ENCODE data around the gene LLPH. TPM values are rescaled to one million over a fixed set of nuclear protein-coding genes. Genes with fewer than 3 reads are reported as not detected.

Gene LLPH
- total RNA-seq, 1 experiment from 2014 or later: 33.4 TPM

- Mint-ChIP-seq H3K27me3 (ENCODE audit: low read depth) (no peaks in the 10 kb centered on the region), H3K4me1 (0 out of 4 replicates have a peak, but pooled peaks cover 0 to 3% of the 10 kb centered on the region in 2 experiments), H3K9me3 (peaks cover 0 to 3% of the 10 kb centered on the region in 2 experiments; a peak in 1 of 5 replicates), H3K4me3 (no peak overlapping the region), H3K27ac (no peak overlapping the region), H3K36me3 (ENCODE audit: insufficient read depth in 1 of 3, low read depth in 3 of 3) (peaks cover 0 to 4% (median 3%) of the 10 kb centered on the region in 3 experiments; a peak in 1 of 7 replicates)
- Histone ChIP-seq H3K79me2 (ENCODE audit: insufficient read depth, low read length) (no peaks in the 10 kb centered on the region), H3T11ph (ENCODE audit: low read length) (no peak overlapping the region), H2AK5ac (ENCODE audit: insufficient read length, low read length) (no peak overlapping the region), H2BK15ac (ENCODE audit: low read depth, low read length) (no peak overlapping the region), H3K9me3 (ENCODE audit: control insufficient read depth, low read depth, low read length) (no peaks in the 10 kb centered on the region), H3K27ac (ENCODE audit: insufficient read length, low read depth, low read length) (no peak overlapping the region), H2BK120ac (ENCODE audit: low read depth, low read length, poor library complexity, severe bottlenecking) (no peak overlapping the region), H3K14ac (ENCODE audit: insufficient read depth, low read length) (no peak overlapping the region), H2BK20ac (ENCODE audit: low read depth, low read length, poor library complexity, severe bottlenecking) (no peak overlapping the region), H3K23me2 (ENCODE audit: insufficient read length, low read depth, low read length, poor library complexity, severe bottlenecking) (no peaks in the 10 kb centered on the region), H3K4me1 (ENCODE audit: insufficient read depth, low read length) (no peaks in the 10 kb centered on the region), H3K27me3 (ENCODE audit: insufficient read depth, low read length) (no peaks in the 10 kb centered on the region), H2BK12ac (ENCODE audit: insufficient read length, low read depth, low read length) (no peak overlapping the region), H4K91ac (ENCODE audit: insufficient read length, low read depth, low read length) (no peak overlapping the region), H3K9ac (ENCODE audit: extremely low read depth, insufficient read length, low read length) (no peak overlapping the region), H4K20me1 (ENCODE audit: control insufficient read depth, insufficient read depth, insufficient read length) (no peaks in the 10 kb centered on the region), H3K4ac (ENCODE audit: low read depth, low read length) (no peak overlapping the region), H3K18ac (ENCODE audit: insufficient read length, low read depth, low read length) (no peak overlapping the region), H4K8ac (replicated peaks; ENCODE audit: insufficient read length, low read depth, low read length) (no peak overlapping the region), H3K79me1 (ENCODE audit: insufficient read depth, low read depth, low read length, poor library complexity, severe bottlenecking) (no peaks in the 10 kb centered on the region), H4K5ac (ENCODE audit: insufficient read length, low read depth, low read length) (no peak overlapping the region), H3K23ac (ENCODE audit: insufficient read length, low read depth, low read length) (no peak overlapping the region), H3K4me2 (ENCODE audit: insufficient read depth, insufficient read length, low read length) (no peak overlapping the region), H2BK5ac (ENCODE audit: insufficient read length, low read length) (no peak overlapping the region), H3K56ac (ENCODE audit: insufficient read length, low read depth, low read length) (no peak overlapping the region), H2AFZ (ENCODE audit: low read length) (no peak overlapping the region)
- no peak for DNase-seq
- no CpG with 5 or more reads among the region's 2 CpGs for WGBS (ENCODE audit: extremely low coverage, insufficient read length, low lambda C conversion rate)
- TF ChIP-seq CTCF (conservative IDR thresholded peaks at IDR 0.05): no peak
Observed at GRCh38 chr12:66072135-66072534, 58.4 kb downstream of the LLPH start.
